IMR-90 (cell line): ENCODE results near the gene TOGARAM2. TPM values are rescaled to one million over a fixed set of nuclear protein-coding genes. Genes with fewer than 3 reads are reported as not detected.

Source experiments
- ATAC-seq: fragments of 200-7000 bp; cut with Tn5 transposase; 2 replicates; pipeline ENCODE4 v1.9.1; 2020; ENCODE audit warnings: low read depth, mild to moderate bottlenecking, moderate library complexity
- BruUV-seq: library from RNA; stranded (reverse); fragments of 400-500 nt; replicated peaks from 2 replicates; lab custom pipeline; 2021; lab: Mats Ljungman, UMichigan
- CTCF ChIA-PET: fragments of 300-600 bp; formaldehyde crosslinking; extraction: SDS; loops from one replicate; lab custom pipeline; 2021; ENCODE audit warnings: antibody characterized with exemption; lab: Yijun Ruan, JAX
- POLR2A ChIA-PET: fragments of 300-600 bp; sonication (Branson Sonifier 250); formaldehyde crosslinking; loops from one replicate; lab custom pipeline; 2022; ENCODE audit warnings: antibody characterized with exemption; ENCODE audit not compliant: unreplicated experiment; lab: Charles Lee
- DNase-seq: peaks from one replicate; pipeline ENCODE4 v3.0.0; 2013
- H2AFZ ChIP-seq: replicated peaks from 2 replicates; pipeline ENCODE3; 2013; ENCODE audit warnings: low read length, mild to moderate bottlenecking; ENCODE audit not compliant: poor library complexity
- H2AK5ac ChIP-seq: 2 replicates; pipeline ENCODE4 v1.6.1; 2013; ENCODE audit warnings: low read depth, low read length, inconsistent platforms
- H2AK9ac ChIP-seq: replicated peaks from 2 replicates; pipeline ENCODE3; 2013; ENCODE audit warnings: mild to moderate bottlenecking, low read depth, low read length, moderate library complexity; ENCODE audit not compliant: poor library complexity
- H2BK120ac ChIP-seq: 2 replicates; pipeline ENCODE4 v1.6.1; 2013; ENCODE audit warnings: low read depth, low read length, inconsistent platforms
- H2BK15ac ChIP-seq: 3 replicates; pipeline ENCODE4 v1.6.1; 2013; ENCODE audit warnings: low read depth, low read length, inconsistent platforms
- H2BK20ac ChIP-seq: 2 replicates; pipeline ENCODE4 v1.6.1; 2013; ENCODE audit warnings: low read depth, mild to moderate bottlenecking, inconsistent platforms, low read length, moderate library complexity
- H2BK5ac ChIP-seq: 2 replicates; pipeline ENCODE4 v1.6.1; 2013; ENCODE audit warnings: mild to moderate bottlenecking, low read depth, low read length, inconsistent platforms; ENCODE audit not compliant: poor library complexity, severe bottlenecking
- H3K14ac ChIP-seq: replicated peaks from 2 replicates; pipeline ENCODE4 v1.6.1; 2013; ENCODE audit warnings: low read depth, low read length, inconsistent platforms
- H3K18ac ChIP-seq: 2 replicates; pipeline ENCODE4 v1.6.1; 2013; ENCODE audit warnings: low read depth, low read length, control low read depth
- H3K23ac ChIP-seq: 2 replicates; pipeline ENCODE4 v1.6.1; 2013; ENCODE audit warnings: low read depth, low read length, inconsistent platforms
- H3K27ac ChIP-seq: 2 replicates; pipeline ENCODE4 v1.5.1; 2013; ENCODE audit warnings: mild to moderate bottlenecking, control low read depth, low read length; ENCODE audit not compliant: insufficient read depth
- H3K27me3 ChIP-seq: 2 replicates; pipeline ENCODE4 v1.6.1; 2013; ENCODE audit warnings: low read length; ENCODE audit not compliant: control insufficient read depth, insufficient read depth
- H3K36me3 ChIP-seq: 2 replicates; pipeline ENCODE4 v1.6.1; 2013; ENCODE audit warnings: low read length, mixed read lengths; ENCODE audit not compliant: control insufficient read depth, insufficient read depth
- H3K4ac ChIP-seq: 2 replicates; pipeline ENCODE4 v1.6.1; 2013; ENCODE audit warnings: low read depth, low read length, inconsistent platforms
- H3K4me1 ChIP-seq: 2 replicates; pipeline ENCODE4 v1.6.1; 2013; ENCODE audit warnings: low read length, mixed read lengths; ENCODE audit not compliant: control insufficient read depth, insufficient read depth
- H3K4me2 ChIP-seq: 2 replicates; pipeline ENCODE4 v1.6.1; 2013; ENCODE audit warnings: low read depth, mild to moderate bottlenecking, control low read depth, low read length, moderate library complexity
- H3K4me3 ChIP-seq: 2 replicates; pipeline ENCODE4 v1.5.1; 2013; ENCODE audit warnings: low read depth, mild to moderate bottlenecking, control low read depth, low read length, moderate library complexity; ENCODE audit not compliant: insufficient read depth
- H3K56ac ChIP-seq: 2 replicates; pipeline ENCODE4 v1.6.1; 2013; ENCODE audit warnings: low read length, inconsistent platforms; ENCODE audit not compliant: insufficient read depth; ENCODE audit errors: extremely low read depth
- H3K79me1 ChIP-seq, 2 experiments: 2 replicates each; pipeline ENCODE4 v1.6.1; 2013; ENCODE audit warnings: low read length in 2 of 2, inconsistent platforms in 1 of 2, low read depth in 1 of 2
- H3K9ac ChIP-seq: 2 replicates; pipeline ENCODE4 v1.6.1; 2013; ENCODE audit warnings: low read depth, low read length, control low read depth
- H3K9me1 ChIP-seq: 2 replicates; pipeline ENCODE4 v1.6.1; 2013; ENCODE audit warnings: low read length, inconsistent platforms; ENCODE audit not compliant: insufficient read depth
- H3K9me3 ChIP-seq: 2 replicates; pipeline ENCODE4 v1.6.1; 2013; ENCODE audit warnings: low read length; ENCODE audit not compliant: control insufficient read depth, insufficient read depth
- H4K20me1 ChIP-seq: 2 replicates; pipeline ENCODE4 v1.6.1; 2013; ENCODE audit warnings: low read length, inconsistent platforms; ENCODE audit not compliant: insufficient read depth
- H4K5ac ChIP-seq: 2 replicates; pipeline ENCODE4 v1.6.1; 2013; ENCODE audit warnings: mild to moderate bottlenecking, low read depth, low read length, control low read depth
- H4K8ac ChIP-seq, 2 experiments: 2 replicates each; pipeline ENCODE4 v1.6.1; 2013; ENCODE audit warnings: low read depth in 2 of 2, low read length in 2 of 2, control low read depth in 1 of 2, inconsistent platforms in 1 of 2
- H4K91ac ChIP-seq: 2 replicates; pipeline ENCODE4 v1.6.1; 2013; ENCODE audit warnings: low read depth, low read length, inconsistent platforms; ENCODE audit not compliant: insufficient read depth
- CHD1 ChIP-seq: IDR thresholded peaks from 2 replicates; pipeline ENCODE4 v1.6.1; 2012; ENCODE audit warnings: low read depth, low read length, improper control_type of control experiment
- RFX5 ChIP-seq: IDR thresholded peaks from 2 replicates; pipeline ENCODE4 v1.8.0; 2012; ENCODE audit warnings: low read depth, mild to moderate bottlenecking, low read length, moderate library complexity
- WGBS, 2 experiments: methylation state at CpG; one replicate each; pipeline versions ENCODE4 v1.1.5 to v1.1.7; 2013; ENCODE audit warnings: missing lambda C conversion rate in 2 of 2; ENCODE audit not compliant: insufficient read length in 1 of 2; ENCODE audit errors: extremely low coverage in 2 of 2; 5-methylcytosine and 5-hydroxymethylcytosine counted together
- dilution Hi-C: fragments of 300-500 bp; cut with HindIII; formaldehyde crosslinking; loops from one replicate; pipeline ENCODE4 v1.14.3; 2018; ENCODE audit warnings: low sequenced_read_pairs; ENCODE audit not compliant: unreplicated experiment
- in situ Hi-C: fragments of 300-500 bp; cut with MboI; formaldehyde crosslinking; loops from 3 replicates; pipeline ENCODE4 v1.14.3; 2019; ENCODE audit warnings: low sequenced_read_pairs, inconsistent platforms, mixed read lengths
- intact Hi-C: fragments of 100-400 bp; cut with micrococcal nuclease; formaldehyde crosslinking; loops from 2 replicates; pipeline ENCODE4 v1.10.0; 2022
- polyA plus RNA-seq, 3 experiments: library from polyadenylated mRNA; depleted of rRNA; stranded (reverse); fragments of >200 nt; gene quantifications; 2 replicates each; pipeline ENCODE4 v1.2.3, GENCODE V29; 2012; ENCODE audit warnings: low replicate concordance in 1 of 3
- total RNA-seq: library from RNA; depleted of rRNA; stranded (reverse); fragments of >200 nt; gene quantifications from 2 replicates; pipeline ENCODE4 v1.2.3, GENCODE V29; 2012

The TOGARAM2 gene
- total and polyA plus RNA-seq, 2 of the 4 experiments (the other 2 are of a cell fraction), result under 0.01 to 0.38 TPM

DNA sequence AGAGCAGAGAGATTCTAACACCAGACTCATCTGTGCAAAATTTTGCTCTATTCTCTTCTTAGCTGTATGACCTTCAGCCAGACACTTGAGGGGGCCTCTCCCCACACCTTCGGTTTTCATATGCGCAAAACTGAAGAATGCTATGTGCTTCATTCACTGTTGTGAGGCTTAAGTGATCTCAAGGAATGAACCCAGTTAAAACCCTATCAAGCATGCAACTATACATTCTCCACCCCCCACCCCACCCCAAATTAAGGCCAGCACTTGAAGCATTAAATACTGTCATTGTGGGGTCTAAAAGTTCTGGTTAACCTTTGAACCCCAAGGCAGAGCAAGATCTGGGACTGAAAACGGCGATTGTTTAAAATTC lies 83.2 kb downstream of the TOGARAM2 start:
- Histone ChIP-seq H2AK9ac (no peak overlapping the region), H4K5ac (no peak overlapping the region), H3K9ac (no peak overlapping the region), H3K79me1 (no peaks in the 10 kb centered on the region), H3K14ac (no peak overlapping the region), H2BK5ac (no peak overlapping the region), H4K8ac (no peak overlapping the region), H2BK120ac (no peak overlapping the region), H3K27ac (no peak overlapping the region), H4K91ac (no peak overlapping the region), H3K9me3 (no peaks in the 10 kb centered on the region), H3K4me2 (no peak overlapping the region), H3K56ac (no peak overlapping the region), H3K36me3 (no peaks in the 10 kb centered on the region), H4K20me1 (no peaks in the 10 kb centered on the region), H3K4ac (no peak overlapping the region), H2BK20ac (no peak overlapping the region), H2AK5ac (no peak overlapping the region), H3K18ac (no peak overlapping the region), H3K4me1 (peaks cover 7% of the 10 kb centered on the region; the same call in 1 of the 2 replicates), H3K27me3 (peaks cover 8% of the 10 kb centered on the region), H3K23ac (no peak overlapping the region), H3K4me3 (no peak overlapping the region), H2BK15ac (no peak overlapping the region), H3K9me1 (no peaks in the 10 kb centered on the region), H2AFZ (no peak overlapping the region)
- 94% methylated on average over 2 of the region's 4 CpGs; no CpG with 5 or more reads in 1 of the 2 experiments for WGBS, 2 experiments
- no peak for ATAC-seq
- POLR2A ChIA-PET, result no interaction called here
- BruUV-seq, result no TSS peak
- no peak for TF ChIP-seq RFX5
- no peak for TF ChIP-seq CHD1
- in situ Hi-C loops (no loop called here), dilution Hi-C loops (no loop called here), intact Hi-C loops (no loop called here)
- CTCF ChIA-PET, result interaction anchor here (1.1 kb wide), 1 partner anchor 66 kb away, joined by 3 read pairs; no protein-coding TSS in a partner anchor
- DNase-seq, result no peak
